Measurements from ENCODE around the gene COL15A1.

DNA sequence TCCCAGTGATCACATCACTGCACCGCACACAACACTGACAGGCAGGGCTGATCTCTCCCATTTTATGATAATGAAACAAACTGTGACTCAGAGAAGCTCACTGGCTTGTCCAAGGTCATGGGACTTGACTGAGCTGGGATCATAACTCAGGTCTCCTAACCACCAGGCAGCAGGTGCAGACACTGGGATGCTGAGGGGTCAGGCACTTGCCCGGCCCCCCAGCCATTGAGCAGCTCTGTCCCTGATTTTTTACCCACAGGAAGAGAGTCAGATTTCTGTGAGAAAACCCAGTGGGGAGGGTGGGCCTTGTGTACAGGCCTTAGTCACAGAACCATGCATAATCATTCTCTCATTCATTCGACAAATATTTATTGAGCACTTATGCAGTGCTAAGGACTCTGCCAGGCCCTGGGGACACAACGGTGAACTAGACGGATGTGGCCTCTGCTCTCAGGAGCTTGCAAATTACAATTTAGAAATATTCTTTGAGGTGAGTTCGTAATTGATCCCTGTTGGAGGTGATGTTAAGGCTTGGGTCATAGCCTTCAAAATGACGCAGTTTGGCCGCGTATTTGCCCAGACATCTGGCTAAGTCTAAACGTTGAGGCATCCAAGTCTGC is 106.7 kb downstream of the COL15A1 start:
- no peak for TF ChIP-seq POLR2A (IDR thresholded peaks at IDR 0.05)
- TF ChIP-seq, protein P1, sequence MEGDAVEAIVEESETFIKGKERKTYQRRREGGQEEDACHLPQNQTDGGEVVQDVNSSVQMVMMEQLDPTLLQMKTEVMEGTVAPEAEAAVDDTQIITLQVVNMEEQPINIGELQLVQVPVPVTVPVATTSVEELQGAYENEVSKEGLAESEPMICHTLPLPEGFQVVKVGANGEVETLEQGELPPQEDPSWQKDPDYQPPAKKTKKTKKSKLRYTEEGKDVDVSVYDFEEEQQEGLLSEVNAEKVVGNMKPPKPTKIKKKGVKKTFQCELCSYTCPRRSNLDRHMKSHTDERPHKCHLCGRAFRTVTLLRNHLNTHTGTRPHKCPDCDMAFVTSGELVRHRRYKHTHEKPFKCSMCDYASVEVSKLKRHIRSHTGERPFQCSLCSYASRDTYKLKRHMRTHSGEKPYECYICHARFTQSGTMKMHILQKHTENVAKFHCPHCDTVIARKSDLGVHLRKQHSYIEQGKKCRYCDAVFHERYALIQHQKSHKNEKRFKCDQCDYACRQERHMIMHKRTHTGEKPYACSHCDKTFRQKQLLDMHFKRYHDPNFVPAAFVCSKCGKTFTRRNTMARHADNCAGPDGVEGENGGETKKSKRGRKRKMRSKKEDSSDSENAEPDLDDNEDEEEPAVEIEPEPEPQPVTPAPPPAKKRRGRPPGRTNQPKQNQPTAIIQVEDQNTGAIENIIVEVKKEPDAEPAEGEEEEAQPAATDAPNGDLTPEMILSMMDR (IDR thresholded peaks at IDR 0.05) = no peak
- no peak for TF ChIP-seq POLR2AphosphoS5 (IDR thresholded peaks at IDR 0.05; ENCODE audit: insufficient read depth in 1 of 2, low read depth in 1 of 2)
